Prostate gland (tissue), 2 donors: ENCODE data around the gene NR4A3. TPM values are rescaled to one million over a fixed set of nuclear protein-coding genes. Genes with fewer than 3 reads are reported as not detected.

Source experiments
- DNase-seq: peaks from one replicate; pipeline ENCODE4 v3.0.0-alpha.2; 2019; ENCODE audit warnings: low spot score
- H3K27ac ChIP-seq, 2 donors: fragments of 200-600 bp; sonication (generic); 2 replicates each; pipeline ENCODE4 v1.5.1; 2017 to 2019
- H3K27me3 ChIP-seq: fragments of 200-600 bp; sonication (generic); replicated peaks from 2 replicates; pipeline ENCODE4 v1.5.1; 2019; ENCODE audit not compliant: insufficient read depth
- H3K36me3 ChIP-seq, 2 donors: fragments of 200-600 bp; sonication (generic); 1 replicate in 1 of 2; 2 replicates in 1 of 2; pipeline versions ENCODE4 v1.5.1 to v1.8.1; 2017 to 2019
- H3K4me1 ChIP-seq: fragments of 200-600 bp; sonication (generic); replicated peaks from 2 replicates; pipeline ENCODE4 v1.5.1; 2019
- H3K4me3 ChIP-seq, 2 donors: fragments of 200-600 bp; sonication (generic); 2 replicates each; pipeline ENCODE4 v1.5.1; 2017 to 2019
- H3K9me3 ChIP-seq: fragments of 200-600 bp; sonication (generic); 2 replicates; pipeline ENCODE4 v1.5.1; 2017
- CTCF ChIP-seq, 4 experiments: fragments of 200-600 bp in 2 of 4; fragments of 450-650 bp in 2 of 4; sonication (generic) in 2 of 4; IDR thresholded peaks; 1 replicate in 3 of 4; 2 replicates in 1 of 4; pipeline ENCODE4 v1.5.1; 2016 to 2019; ENCODE audit warnings: antibody characterized with exemption in 4 of 4, mild to moderate bottlenecking in 2 of 4, moderate library complexity in 2 of 4
- POLR2A ChIP-seq: fragments of 450-650 bp; IDR thresholded peaks from one replicate; pipeline ENCODE4 v1.6.1; 2016; ENCODE audit warnings: antibody characterized with exemption, mild to moderate bottlenecking
- POLR2AphosphoS5 ChIP-seq: sonication (generic); formaldehyde crosslinking; IDR thresholded peaks from one replicate; pipeline ENCODE4 v1.6.1; 2017; ENCODE audit warnings: antibody characterized with exemption
- WGBS: methylation state at CpG from one replicate; pipeline ENCODE4 v1.1.5; 2018; 5-methylcytosine and 5-hydroxymethylcytosine counted together
- intact Hi-C: fragments of 100-400 bp; cut with DNase I; formaldehyde crosslinking; loops from one replicate; pipeline ENCODE4 v1.14.2; 2022
- total RNA-seq, 2 donors: library from RNA; depleted of rRNA; stranded (reverse); fragments of >200 nt; gene quantifications; one replicate each; pipeline ENCODE4 v1.1.0, GENCODE V29; 2016

Gene NR4A3
- total RNA-seq, 2 donors from 2014 or later: 0.64 to 1.1 TPM

- H3K4me3 ChIP-seq: no peak overlapping the region
- H3K36me3 ChIP-seq: no peaks in the 10 kb centered on the region
- no peak for DNase-seq
- 83% methylated on average over 8 of the region's 8 CpGs for WGBS
- no peaks in the 10 kb centered on the region for H3K9me3 ChIP-seq
- H3K27ac ChIP-seq: no peak overlapping the region
- intact Hi-C loops: no loop called here
- TF ChIP-seq POLR2A (no peak), CTCF (IDR thresholded peaks at IDR 0.05) (no peak), POLR2AphosphoS5 (no peak)
- H3K4me1 ChIP-seq: no peaks in the 10 kb centered on the region
- no peaks in the 10 kb centered on the region for H3K27me3 ChIP-seq
These were observed 7.9 kb upstream of the NR4A3 start for GRCh38 chr9:99813739-99814138.

- no peak for DNase-seq
- Histone ChIP-seq H3K9me3 (no peaks in the 10 kb centered on the region), H3K4me3 (no peak overlapping the region), H3K27ac (no peak overlapping the region), H3K27me3 (no peaks in the 10 kb centered on the region), H3K4me1 (no peaks in the 10 kb centered on the region), H3K36me3 (no peaks in the 10 kb centered on the region)
- 93% methylated on average over 2 of the region's 2 CpGs for WGBS
- intact Hi-C loops: no loop called here
- no peak for TF ChIP-seq CTCF (IDR thresholded peaks at IDR 0.05)
- TF ChIP-seq POLR2AphosphoS5: no peak
- no peak for TF ChIP-seq POLR2A
These were observed 7.3 kb upstream of the NR4A3 start for GRCh38 chr9:99814359-99814758.

- 81% methylated on average over 3 of the region's 3 CpGs for WGBS
- TF ChIP-seq CTCF (IDR thresholded peaks at IDR 0.05) (no peak), POLR2A (no peak), POLR2AphosphoS5 (no peak)
These were observed 5.3 kb upstream of the NR4A3 start for GRCh38 chr9:99816392-99816791.

GRCh38 chr9:99818500-99818899 lies 3.2 kb upstream of the NR4A3 start:
- Histone ChIP-seq H3K27me3 (no peaks in the 10 kb centered on the region), H3K9me3 (no peaks in the 10 kb centered on the region), H3K36me3 (no peaks in the 10 kb centered on the region), H3K4me1 (no peaks in the 10 kb centered on the region), H3K4me3 (no peak overlapping the region), H3K27ac (peak overlapping the region; percentile 97 to 98)
- intact Hi-C loops: loop anchor here (2.0 to 5.0 kb wide), 2 partner anchors 88 to 596 kb away; partner anchors contain the start of genes ALG2, SEC61B and STX17
- DNase-seq: no peak
- WGBS: 43% methylated on average over 4 of the region's 4 CpGs
- TF ChIP-seq CTCF (IDR thresholded peaks at IDR 0.05) (no peak), POLR2A (no peak), POLR2AphosphoS5 (no peak)

More at GRCh38 chr9:99816392-99816791, 5.3 kb upstream of the NR4A3 start:
- H3K27ac ChIP-seq: no peak overlapping the region
- H3K27me3 ChIP-seq: no peaks in the 10 kb centered on the region
- intact Hi-C loops: loop anchor here (5.0 kb wide), 1 partner anchor 594 kb away; the partner anchor contains the start of genes ALG2 and SEC61B
- H3K4me3 ChIP-seq: no peak overlapping the region
- H3K36me3 ChIP-seq: no peaks in the 10 kb centered on the region
- no peaks in the 10 kb centered on the region for H3K9me3 ChIP-seq
- DNase-seq: no peak
- no peaks in the 10 kb centered on the region for H3K4me1 ChIP-seq

GRCh38 chr9:99819123-99819855 lies 2.4 kb upstream of the NR4A3 start:
- intact Hi-C loops: loop anchor here (2.0 to 5.0 kb wide), 2 partner anchors 88 to 597 kb away; partner anchors contain the start of genes ALG2, SEC61B and STX17

More at GRCh38 chr9:99819123-99819855, 2.4 kb upstream of the NR4A3 start:
- no peaks in the 10 kb centered on the region for H3K27me3 ChIP-seq
- peaks cover 5% of the 10 kb centered on the region for H3K4me1 ChIP-seq
- no peaks in the 10 kb centered on the region for H3K36me3 ChIP-seq
- H3K4me3 ChIP-seq: peak overlapping the region; percentile 76 to 77
- WGBS: under 1% methylated on average over 54 of the region's 54 CpGs
- H3K9me3 ChIP-seq: no peaks in the 10 kb centered on the region
- TF ChIP-seq CTCF (IDR thresholded peaks at IDR 0.05): no peak
- TF ChIP-seq POLR2AphosphoS5: peak; percentile 71
- TF ChIP-seq POLR2A: peak; percentile 67
- peak; percentile 83 for DNase-seq
- peak overlapping the region; percentile 97 to 98 for H3K27ac ChIP-seq
